GM18511 (cell line): Measurements from ENCODE around the gene BACE2.

Source experiments
- ATAC-seq: cut with Tn5 transposase; IDR thresholded peaks from one replicate; pipeline ENCODE4 v1.9.1; 2021; ENCODE audit warnings: mild to moderate bottlenecking, moderate library complexity; ENCODE audit not compliant: unreplicated experiment

The BACE2 gene

DNA sequence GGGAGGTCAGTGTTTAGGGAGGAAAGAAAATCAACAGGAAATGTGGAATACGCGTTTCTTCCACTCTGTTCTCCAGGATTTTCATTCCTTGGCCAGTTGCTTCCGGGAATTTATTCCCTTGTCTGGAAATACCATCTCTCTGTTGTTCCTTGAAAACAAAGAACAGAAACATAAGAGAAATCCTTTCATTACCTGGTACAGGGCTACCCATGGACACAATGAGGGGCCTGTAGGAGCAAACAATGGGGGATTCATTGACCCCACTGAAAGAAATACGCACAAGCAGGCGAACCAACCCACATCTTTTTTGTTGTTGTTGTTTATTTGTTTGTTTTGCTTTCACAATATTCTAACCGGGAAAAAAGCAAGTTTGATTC lies 20.0 kb upstream of the BACE2 start:
- no peak for ATAC-seq

DNA sequence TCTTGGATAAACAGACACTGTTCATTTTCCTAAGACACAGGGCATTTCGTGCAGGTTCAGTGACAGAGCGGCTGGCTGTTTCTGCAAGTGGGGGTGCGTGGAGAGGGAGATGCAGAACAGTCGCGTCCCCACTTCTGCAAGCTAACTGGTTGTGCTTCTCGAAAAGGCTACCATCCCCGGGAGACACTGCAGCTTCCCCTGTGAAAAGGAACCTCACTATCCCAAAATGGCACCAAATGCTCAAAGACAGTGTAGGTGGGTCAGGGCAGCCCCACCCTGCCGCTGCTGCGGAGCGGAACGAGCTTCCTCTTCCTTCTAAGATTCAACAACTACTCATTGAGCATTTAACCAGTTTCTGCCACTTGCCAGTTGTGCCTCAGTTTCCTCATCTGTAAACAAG lies 19.2 kb upstream of the BACE2 start:
- ATAC-seq: no peak

DNA sequence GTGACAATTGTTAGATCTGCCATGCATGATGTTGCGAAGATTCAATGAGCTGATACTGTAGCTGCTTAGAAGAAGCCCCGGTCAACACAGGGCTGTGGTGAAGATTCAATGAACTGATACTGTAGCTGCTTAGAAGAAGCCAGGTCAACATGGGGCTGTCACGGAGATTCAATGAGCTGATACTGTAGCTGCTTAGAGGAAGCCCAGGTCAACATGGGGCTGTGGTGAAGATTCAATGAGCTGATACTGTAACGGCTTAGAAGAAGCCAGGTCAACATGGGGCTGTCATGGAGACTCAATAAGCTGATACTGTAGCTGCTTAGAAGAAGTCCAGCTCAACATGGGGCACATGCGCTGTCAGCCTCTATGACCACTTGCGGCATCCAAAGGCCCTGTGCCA lies 18.8 kb upstream of the BACE2 start:
- ATAC-seq: no peak

DNA sequence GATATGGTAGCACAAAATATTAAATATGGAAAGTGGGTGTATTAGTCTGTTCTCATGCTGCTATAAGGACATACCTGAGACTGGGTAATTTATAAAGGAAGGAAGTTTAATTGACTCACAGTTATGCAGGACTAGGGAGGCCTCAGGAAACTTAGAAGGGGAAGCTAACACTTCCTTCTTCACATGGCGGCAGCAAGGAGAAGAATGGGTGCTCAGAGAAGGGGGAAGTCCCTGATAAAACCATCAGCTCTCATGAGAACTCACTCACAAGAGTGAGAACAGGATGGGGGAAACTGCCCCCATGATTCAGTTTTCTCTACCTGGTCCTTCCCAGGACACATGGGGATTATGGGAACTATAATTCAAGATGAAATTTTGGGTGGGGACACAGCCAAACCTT lies 15.8 kb upstream of the BACE2 start:
- ATAC-seq: no peak

DNA sequence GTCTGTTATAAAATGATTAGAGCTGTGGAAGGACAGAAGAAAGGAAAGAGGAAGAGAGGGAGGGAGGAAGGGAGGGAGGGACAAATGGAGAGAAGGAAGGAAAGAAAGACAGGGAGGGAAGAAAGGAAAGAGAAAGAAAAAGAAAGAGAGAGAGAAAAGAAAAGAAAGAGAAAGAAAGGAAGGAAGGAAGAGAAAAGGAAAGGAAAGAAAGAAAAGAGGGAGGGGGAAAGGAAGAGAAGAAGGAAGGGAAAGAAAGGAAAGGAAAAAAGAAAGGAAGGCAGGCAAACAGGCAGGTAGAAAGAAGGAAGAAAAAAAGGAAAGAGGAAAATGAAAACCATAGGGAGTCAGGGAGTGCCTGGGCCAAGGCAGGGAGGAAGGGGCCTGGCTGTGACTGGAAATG lies 14.5 kb upstream of the BACE2 start:
- no peak for ATAC-seq

DNA sequence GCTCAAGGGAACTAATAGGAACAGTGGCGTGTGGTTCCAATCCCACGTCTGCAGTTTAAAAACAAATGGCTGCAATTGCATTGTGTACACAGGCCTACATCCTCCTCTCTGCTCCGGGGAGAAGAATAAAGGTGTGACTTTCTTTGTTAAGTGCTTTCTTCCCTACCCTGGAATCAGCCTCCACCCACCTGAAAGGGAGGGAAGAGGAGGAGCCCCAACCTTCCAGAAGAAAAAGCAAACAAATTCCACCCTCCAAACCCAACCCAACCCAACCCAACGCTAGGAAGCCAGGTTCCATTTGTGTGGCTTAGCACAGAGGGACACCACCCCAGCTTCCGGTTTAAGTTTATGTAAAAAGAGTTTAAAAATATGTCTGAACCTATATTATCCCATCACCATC lies 11.8 kb upstream of the BACE2 start:
- no peak for ATAC-seq

DNA sequence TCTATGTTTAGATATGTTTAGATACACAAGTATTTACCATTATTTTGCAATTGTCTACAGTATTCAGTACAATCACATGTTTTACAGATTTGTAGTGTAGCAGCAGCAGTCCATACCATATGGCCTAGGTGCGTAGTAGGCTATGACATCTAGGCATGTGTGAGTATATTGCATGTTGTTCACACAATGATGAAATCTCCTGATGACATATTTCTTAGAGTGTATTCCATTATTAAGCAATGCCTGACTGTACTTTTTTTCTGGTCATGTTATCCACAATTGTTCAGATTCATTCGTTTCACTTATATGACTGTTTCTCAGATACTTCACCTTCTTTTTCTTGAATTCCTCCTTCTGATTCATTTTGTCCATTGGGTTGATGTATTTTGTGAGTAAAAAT lies 9.9 kb upstream of the BACE2 start:
- no peak for ATAC-seq

DNA sequence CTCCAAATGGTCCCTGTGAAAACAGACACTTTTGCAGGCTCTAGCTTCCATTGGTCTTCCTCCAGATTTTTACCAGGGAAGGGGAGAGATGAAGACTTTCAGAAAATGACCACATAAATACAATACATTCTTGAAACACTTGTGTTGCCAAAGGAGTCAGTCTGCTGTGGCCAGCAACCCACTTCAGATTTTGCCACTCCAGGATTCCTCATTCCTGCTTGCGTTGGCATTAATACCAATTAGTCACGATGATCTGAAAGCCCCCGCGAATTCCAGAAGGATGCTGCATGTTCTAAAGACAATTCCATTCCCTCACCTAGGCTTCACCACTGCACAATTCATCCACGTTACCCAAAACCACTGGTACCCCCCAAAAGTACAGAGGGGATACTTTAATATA lies 7.9 kb upstream of the BACE2 start:
- ATAC-seq: no peak

DNA sequence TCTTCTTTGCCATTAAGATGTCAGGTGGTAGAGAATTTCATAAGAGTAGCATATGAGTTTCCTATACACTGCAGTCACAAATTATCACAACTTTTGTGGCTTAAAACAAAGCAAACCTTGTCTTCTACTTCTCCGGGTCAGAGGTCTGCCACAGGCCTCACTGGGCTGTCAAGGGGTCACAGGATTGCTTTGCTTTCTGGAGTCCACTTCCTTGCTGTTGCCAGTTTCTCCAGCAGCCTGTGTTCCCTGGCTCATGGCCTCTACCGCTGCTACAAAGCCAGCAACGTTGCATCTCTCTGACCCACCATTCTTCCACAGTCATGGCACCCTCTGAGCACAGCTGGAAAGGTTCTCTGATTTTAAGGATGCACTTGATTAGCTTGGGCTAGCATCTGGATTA lies 6.5 kb upstream of the BACE2 start:
- no peak for ATAC-seq

DNA sequence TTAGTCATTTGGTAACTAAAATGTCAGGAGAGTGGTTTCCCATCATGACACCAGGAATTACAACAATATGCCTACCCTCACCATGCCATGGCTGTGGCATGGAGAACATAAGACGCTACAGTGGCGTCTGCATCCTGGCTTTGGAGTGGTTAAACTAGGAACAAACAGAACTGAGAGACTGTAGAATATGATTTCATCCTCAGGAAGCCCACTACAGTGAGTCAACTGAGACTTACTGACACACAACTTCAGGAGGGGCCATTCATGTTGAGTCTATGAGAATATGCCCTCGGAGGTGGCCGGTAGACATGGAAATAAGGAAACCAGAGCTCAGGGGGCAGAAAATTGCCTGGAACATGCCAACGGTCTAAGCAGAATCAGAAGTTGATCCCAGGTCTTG lies 5.9 kb upstream of the BACE2 start:
- ATAC-seq: no peak

DNA sequence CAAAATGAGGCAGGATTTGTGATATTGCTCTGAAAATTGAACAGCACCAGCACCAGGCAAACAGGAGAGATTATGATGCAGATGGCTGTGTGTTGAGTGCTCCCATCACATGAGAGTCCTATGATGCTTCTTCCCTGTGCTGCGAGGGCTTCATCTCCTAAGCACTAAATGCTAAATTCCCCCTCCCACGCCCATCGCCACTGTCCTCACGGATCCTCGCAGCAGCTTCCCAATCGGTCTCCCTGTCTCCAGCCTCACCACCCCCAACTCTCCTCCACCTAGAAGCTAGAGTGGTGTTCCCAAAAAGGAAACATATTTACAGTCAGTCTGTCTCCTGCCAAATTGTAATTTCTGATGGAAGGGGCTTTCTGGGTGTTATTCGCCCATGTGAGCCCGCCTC lies 4.9 kb upstream of the BACE2 start:
- ATAC-seq: no peak

DNA sequence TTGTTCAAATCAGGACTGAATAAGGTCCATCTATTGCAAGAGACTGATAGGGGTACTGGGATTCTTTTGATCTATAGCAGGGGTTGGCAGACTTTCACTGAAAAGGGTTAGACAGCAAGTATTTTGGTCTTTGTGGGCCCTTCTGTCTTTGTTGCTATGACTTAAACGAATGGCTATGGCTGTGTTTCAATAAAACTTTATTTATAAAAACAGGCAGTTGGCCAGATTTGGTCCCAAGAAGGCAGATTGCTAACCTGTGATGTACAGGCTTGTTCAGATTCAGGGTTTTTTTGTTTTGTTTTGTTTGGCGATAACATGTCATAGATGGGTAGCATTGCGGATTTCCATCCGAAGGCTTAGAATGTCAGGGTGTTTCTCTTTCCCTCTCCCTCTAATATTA lies 3.9 kb upstream of the BACE2 start:
- no peak for ATAC-seq

DNA sequence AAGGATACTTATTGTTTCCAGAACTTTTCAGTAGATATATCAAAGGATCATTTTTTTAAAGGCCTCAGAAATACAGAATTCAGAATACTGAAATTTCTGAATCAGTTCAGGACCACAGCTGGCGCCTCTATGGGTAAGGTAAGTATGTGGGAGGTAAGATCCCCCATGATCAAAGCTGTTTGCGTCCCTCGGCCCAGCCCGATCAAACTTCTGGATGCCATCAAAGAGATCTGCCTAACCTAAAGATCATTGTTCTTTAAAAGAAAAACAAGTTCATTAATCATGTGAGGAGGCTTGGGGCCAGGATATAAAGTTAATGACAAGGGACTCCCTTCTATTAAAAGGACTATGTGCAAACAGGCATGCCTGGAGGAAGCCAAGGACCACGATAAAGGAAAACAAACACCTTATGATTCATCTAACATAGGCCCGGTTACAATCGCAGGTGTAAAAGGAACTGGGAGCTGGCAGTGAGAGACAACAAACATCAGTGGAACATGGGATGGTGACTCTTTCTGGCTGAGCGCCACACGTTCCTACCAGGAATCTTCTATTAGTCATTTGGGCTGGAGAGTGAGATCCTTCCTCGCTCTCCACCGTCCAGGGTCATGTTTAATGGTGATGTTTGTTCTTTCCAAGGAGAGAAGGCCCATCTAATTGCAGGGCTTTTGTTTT lies 2.8 kb upstream of the BACE2 start:
- no peak for ATAC-seq

DNA sequence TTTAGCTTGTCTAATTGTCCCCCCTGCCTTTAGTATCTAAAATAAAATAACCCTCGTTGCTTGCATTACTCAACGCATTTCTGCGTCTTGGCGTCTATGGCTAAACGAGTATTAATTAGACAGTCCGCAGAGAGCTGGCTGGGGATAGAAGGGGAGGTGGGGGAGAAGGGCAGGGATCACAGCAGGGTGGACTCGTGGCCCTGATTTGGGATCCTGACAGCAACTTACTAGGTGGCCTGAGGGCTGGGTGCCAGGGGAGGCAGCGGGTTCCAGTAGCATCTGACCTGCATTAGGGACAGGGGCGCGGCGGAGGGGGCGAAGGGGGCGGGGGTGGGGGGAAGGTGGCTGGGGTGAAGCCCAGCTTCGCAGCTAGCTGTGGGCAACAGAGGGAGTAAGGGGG lies 1.1 kb upstream of the BACE2 start:
- no peak for ATAC-seq

DNA sequence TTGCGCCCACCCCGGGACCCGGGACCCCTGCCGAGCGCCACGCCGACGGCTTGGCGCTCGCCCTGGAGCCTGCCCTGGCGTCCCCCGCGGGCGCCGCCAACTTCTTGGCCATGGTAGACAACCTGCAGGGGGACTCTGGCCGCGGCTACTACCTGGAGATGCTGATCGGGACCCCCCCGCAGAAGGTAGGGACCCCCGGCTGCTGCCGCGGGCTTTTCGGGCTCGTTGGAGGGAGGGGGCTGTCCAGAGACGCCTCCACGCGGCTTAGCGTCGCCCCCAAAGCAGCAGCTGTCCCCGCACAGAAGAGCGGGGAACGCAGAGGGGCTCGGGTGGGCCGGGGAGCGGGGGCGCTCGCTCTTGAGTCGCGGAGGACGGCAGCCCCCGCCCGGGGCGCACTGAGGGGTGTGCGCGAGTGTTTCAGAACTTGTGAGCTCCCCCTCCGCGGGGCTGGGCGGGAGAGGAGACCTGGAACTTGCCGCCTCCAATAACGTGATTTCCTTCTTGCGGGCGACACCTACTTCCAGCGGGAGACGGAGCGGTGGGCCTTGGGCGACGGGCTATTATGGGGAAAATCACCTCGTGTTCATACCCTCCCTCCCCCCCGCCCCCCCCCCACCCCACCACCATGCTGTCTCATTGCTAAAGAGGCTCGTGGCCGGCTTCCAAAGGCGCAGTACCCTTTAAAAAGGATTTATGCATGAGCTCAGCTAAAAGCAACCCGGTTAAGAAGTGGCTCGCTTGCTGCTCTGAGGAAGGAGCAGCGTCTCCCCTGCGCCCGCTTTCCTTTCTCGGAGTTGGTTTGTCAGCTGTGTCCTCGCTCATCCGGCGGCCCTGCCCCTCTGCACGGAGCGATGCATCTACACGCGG lies 664 bp downstream of the BACE2 start:
- ATAC-seq: no peak

DNA sequence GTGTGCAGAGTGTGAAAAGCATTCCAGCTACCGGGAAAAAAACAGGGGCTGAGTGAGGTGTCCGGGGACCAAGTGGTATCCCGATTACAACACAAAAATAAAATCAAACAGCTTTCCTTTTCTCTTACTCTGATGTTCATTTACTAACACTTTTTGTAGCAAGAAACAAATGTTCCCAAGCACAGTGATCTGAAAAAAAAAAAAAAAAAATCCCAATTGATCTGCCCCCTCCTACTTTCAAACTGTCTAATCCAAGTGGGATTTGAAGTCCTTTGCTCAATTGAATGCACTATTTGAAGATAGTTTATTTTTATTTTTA lies 1.3 kb downstream of the BACE2 start:
- no peak for ATAC-seq

DNA sequence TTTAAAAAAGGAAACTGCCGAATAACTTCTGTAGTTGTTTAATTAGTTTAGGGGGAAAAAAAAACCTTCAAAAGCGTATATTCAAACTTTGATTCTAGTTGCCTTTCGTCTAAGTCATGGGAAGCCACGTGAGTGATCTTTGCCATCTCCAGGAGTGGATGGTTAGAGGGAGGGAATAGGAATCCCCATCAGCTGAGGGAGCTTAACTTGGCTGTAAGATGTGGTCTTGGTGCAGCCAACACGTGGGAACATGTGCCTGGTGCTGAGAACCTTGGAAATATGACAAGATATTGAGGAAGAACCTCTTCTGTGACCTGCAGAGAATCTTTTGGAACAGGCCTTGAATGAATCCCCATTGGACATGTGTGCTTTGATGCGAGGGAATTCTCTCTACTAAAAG lies 1.7 kb downstream of the BACE2 start:
- ATAC-seq: no peak

DNA sequence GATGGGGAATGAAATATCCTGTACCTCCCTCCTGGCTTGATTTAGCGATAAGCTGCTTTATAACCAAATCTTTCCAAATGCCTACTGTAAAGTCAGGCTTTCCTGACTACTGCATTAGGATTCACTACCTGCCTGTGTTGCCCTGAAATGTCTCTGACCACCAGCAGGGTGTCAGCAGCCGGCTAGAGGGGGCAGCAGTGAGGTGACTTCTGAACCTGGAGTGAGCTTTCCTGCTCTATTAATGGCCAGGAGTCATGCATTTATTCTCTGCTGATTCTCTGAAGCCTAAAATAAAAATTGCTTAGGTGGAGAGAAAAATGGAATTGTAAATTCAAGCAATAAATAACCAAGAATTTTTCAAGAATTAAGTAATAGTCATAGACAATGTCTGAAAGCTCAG lies 2.5 kb downstream of the BACE2 start:
- no peak for ATAC-seq

DNA sequence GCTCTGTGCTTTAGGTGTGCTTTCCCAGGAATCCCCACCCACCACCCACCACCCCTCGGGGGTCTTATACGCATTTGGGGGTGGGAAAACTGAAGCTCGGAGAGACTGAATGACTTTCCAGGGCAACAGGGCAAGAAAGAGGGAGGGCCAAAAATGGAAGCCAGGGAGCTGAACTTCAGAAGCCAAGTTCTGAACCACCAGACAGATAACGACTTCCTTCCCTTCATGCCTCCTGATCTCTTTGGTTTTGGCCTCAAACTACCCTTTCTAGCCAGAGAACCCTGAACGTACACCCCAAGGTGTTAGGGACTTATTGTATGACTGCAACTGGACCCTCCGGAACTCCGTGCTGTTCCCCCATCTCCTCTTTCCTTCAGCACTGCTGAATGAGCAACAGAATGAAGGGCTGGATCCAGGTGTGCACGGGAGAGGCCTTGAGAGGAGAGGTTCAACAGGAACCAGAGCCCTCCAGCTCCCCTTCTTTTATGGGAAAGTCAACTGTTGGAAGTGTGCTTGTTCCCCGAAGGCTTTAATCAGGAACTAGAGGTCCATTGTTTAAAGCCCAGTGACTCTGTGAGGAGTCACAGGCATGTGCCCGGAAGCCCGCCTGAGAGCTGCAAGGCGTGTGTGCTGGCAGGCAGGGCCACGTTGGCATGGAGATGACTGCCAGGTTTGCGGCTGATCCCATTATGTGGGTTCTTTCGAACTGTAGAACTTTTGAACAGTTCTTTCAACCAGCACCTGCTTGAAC lies 3.1 kb downstream of the BACE2 start:
- no peak for ATAC-seq

DNA sequence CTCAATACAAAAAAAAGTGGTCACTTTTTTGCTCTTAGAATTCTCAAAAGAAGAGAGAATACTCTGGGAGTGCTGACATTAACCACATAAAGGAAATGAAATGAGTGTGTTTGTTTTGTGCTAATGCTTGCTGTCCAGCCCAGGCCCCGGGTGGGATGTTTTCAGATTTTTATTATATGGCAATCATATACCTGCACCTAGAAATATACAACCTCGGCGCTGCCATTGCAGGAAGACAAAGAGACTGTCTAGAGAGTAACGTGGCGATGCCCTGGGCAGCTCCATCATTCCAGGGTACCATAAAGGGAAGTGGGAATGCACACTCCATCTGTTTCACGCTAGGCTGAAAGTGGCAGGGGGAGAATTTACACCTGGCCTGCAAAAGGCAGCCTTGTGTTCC lies 7.1 kb downstream of the BACE2 start:
- no peak for ATAC-seq

DNA sequence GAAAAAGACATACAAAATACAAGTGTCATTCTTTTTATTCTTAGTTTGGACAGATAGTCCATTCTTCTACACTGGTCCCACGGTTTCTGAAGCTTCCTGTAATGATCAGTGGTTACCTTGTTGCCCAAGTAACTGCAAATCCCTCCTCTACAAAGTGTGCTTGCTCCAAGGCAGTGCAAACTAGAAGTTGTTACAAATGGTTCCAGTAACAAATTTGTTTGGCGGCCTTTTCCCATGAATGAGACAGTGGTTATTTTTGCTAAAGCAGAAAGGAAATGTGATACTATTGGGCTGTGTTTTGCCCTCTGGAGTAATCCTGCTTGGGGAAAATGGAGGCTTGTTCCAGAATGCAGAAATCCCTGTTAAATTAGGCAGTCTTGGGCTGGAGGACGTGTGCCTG lies 8.9 kb downstream of the BACE2 start:
- no peak for ATAC-seq

DNA sequence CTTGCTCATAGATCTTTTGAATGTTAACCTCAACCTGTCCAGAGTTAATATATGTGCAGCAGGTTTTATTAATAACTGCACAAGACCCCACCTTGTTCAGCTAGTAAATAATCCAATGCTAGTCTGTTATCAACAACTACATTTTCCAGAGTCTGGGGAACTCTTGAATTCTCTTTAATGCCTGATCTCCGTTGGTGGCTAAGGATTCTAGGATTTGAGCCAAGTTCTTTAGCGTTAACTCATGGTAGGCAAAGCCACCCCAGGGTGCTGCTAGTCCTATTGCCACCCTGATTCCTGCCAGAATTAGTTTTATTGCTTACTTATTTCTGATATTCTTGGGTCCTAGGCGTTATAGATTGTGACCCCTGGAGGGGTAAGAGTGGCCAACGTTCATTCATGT lies 12.8 kb downstream of the BACE2 start:
- ATAC-seq: no peak
